NCI-H1694 treated with DMSO at 0.1 percent for 48 hours (cell line): Measurements from ENCODE around the gene PINK1.
"Not testable (repeated sequence)": the region's sequence is repeated elsewhere in the genome, so short reads cannot be mapped to it uniquely, and the experiment has no call there.

ENCODE experiments used
- DNase-seq: peaks from one replicate; lab custom pipeline; 2025; lab: John Stamatoyannopoulos, UW

Gene PINK1

DNA sequence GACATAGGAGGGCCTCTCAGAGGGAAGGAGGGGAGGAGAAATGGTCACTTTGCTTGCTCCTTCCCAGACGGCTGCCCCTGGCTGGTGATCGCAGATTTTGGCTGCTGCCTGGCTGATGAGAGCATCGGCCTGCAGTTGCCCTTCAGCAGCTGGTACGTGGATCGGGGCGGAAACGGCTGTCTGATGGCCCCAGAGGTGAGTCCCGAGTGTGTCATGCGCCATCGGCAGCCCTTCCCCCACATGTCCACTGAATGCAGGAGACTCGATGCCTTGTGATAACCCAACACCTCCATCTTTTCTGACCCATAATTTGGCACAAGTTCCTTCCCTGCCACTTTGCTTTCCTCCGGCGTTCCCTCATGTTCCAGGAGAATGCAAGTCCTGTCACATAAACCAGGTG is 15.2 kb downstream of the PINK1 start:
- DNase-seq = no peak

DNA sequence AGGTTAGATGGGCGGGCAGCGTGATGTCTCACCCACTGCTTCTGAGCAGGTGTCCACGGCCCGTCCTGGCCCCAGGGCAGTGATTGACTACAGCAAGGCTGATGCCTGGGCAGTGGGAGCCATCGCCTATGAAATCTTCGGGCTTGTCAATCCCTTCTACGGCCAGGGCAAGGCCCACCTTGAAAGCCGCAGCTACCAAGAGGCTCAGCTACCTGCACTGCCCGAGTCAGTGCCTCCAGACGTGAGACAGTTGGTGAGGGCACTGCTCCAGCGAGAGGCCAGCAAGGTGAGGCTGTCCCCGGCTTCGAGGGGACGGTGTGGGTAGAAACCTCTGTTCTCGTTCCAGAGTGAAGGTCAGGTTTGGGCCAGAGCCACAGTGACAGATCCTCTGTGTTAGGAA is 15.7 kb downstream of the PINK1 start:
- DNase-seq = no peak

DNA sequence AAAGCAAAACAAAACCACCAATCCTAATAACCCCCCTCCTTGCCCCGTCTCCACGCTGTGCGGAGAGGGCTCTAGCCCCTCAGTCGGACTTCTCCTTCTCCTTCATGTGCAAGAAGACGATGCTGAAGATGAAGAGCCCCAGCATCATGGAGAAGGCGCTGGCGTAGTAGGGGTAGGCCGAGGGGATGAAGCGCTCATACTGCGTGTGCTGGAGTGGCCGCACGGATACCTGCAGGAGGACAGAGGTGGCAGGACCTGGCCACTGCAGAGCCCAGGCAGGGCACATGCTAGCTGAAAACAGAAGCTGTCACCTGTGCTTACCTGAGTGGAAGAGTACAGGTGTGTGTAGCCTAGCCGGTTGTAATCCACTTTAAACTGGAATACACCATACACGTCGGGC is 19.0 kb downstream of the PINK1 start:
- DNase-seq = no peak

DNA sequence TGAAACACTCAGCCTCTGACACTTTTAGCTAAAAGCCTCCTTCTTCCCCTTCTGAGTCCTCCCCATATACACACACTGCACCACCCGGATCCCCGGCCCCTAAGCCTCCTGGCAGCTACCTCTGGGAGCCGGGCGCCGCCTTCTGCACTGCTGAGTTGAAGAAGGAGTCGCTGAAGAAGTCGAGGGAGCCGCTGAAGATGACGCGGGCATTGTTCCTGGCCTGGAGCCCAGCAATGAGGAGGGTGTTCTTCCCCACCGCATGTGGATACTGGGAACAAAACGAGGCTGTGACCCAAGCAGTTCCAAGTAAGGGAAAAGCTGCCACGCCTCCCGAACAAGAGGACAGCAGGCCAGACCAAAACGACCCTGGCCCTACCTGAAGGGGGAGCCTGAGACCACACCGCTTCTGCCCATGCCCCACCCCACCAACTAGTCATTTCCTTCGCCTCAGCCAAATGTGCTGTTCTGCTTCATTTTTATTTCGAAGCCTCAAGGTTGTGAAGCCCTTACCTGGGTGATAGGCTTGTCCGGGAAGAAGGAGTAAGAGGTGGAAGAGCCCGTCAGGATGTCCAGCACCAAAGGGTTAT is 20.9 kb downstream of the PINK1 start:
- no peak for DNase-seq

DNA sequence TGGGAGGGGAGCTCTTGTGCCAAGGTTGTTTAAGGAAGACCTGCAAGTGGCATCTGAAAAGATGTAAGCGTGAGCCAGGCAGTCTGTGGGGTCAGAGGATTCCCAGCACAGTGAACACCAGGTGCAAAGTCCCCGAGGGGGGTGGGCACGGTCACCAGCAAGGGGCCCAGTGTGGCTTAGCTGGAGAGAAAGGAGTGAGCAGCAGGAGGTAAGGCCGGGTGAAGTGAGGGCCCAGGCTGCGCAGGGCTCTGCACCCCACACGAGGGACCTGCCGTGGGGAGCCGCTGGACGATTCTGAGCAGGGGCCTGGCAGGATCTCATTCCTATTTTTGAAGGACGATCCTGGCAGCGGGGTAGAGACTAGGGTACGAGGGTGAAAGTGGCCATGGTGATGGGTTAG is 23.8 kb downstream of the PINK1 start:
- DNase-seq = no peak

DNA sequence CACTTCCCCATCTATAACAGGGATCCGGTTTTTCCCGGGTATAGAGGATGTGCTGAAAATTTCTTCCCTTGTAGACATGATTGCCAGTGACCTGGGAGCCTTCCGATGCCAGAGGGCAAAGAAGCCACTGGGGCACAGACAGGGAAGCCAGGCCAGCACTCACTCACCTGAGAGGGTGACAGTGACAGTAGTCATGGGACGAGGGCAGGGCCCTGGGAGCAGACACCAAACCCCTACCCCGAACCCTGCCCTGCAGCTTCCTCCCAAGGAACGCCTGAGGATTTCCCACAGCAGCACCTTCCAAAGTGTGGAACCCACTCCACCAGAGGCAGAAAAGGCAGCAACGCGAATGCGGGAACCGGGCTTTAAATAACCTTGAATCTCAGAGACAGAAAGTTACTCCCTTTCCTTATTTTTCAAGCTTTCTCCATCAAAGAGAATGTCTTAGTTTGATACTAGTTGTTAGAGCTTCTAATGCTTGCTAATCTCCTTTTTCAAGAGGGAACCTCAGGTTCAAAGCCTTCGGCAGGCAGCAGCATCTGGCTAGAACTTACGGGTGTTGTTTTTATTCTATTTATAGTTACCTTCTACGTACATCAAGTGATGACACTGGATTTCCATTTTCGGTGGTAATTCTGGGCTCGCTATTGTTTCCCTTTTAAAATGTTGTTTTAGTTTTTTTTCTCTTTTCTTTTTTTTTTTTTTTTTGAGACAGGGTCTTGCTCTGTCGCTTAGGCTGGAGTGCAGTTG is 25.1 kb downstream of the PINK1 start:
- DNase-seq = no peak

DNA sequence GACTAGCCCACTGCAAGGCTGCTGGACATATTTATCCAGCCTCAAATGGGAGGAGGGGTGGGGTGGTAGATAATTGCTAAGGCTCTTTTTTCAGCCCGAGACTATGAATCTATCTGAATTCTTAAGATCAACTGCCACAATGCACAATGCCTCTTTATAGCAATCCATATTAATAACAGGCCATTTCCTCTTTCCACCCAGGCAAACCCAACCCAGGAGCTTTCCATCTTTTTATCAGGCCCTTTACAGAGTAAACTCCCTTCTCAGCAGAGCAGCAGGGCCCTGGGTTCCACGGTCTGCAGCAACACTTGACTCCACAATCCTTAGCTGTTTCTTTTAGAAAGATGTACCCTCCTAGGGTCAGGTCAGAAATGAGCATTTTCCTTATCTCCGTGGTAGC is 27.1 kb downstream of the PINK1 start:
- no peak for DNase-seq

DNA sequence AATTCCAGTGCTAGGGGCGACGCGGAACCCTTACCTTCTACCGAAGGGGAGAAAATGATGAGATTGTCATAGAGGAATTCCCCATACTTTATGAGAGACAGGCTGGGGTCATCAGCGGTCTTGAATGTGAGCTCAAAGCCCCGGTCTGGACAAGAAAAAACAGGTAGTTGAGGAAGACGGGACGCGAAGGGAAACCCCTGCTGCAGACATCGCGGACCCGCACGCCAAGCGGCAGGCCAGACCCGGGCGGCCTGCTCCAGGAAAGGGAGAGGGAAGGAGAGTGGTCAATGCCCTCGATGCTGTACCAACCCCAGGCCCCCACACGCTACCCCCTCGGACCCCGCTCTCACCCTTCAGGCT is 27.6 kb downstream of the PINK1 start:
- no peak for DNase-seq

DNA sequence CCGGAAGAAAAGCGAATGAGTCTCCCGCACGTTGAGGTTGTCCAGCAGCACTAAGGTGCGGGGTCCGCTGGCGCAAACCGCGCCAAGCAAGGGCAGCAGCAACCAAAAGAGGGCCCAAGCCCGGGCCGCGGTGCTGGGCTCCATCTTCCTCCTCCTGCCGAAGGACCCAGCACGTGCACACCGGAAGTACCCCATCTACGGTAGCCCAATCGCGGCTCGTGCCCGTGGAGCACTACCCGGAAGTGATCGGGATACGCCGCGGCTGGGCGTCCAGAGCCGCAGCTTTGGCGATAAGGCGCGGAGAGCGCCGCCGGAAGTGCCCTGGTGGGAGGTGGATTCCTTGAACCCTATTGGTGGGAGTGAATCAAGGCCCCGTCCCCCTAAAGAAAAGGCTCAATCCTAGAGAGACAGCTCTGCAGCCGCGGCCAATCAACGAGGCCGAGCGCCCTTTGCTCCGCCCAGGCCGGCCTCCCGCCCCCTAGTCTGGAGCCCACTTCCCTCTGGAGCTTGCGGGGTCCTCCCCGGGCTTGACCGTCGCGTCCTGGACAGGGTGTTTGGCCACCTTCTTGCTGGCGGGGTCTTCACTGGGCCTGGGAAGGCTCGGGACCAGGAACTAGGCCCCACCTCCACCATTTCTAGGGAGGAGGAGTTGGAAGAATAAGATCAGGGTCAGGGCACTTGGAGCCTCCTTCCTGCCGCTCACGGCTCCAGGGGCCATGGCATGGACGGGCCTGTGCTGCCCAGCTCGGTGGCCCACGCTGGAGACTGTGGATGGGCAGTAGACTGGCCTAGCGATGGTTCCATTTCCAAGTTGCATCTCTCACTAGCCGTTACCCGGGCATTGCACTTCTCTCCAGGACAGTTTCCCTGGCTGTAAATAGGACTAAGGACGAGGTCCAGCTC is 28.2 kb downstream of the PINK1 start, which contains the start of gene DDOST:
Gene DDOST (minus strand): TSS at position 163 of the 903 bp plus-strand sequence. CDS start 19 bp downstream, at position 144.
- peak; percentile 96 for DNase-seq

DNA sequence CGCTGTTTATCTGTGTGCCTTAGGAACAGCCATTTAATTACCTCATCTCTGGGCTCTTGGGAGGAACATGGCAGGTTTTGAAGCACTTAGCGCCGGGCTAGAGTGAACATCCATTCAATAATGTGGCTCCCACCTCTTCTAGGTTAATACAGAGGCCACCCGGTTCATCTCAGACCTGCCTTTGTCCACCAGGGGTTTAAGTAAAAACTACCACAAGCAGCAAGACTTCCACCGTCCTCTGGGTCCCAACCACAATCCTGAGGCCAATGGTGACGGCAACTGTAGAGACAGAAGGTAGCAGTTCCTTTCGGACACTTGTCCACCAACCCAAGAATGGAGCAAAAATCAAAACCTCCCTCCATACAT is 28.8 kb downstream of the PINK1 start:
- DNase-seq = no peak

DNA sequence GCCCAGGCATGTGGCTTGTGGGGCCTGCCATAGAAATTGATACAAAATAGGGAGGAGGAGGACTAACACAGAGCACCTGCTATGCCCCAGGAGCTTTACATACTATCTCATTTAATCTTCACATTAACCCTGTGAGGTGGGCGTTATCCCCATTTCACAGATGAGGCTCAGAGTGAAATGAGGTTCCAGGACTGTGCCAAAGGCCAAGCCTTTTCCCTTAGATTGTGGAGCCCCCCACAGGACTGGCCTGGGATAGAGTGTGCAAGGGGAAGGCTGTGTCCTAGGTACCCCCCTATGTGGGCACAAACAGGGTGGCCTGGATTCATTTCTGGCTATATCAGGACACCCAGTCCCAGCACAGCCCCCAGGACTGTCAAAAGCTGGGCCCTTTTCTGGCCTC is 30.1 kb downstream of the PINK1 start:
- no peak for DNase-seq

DNA sequence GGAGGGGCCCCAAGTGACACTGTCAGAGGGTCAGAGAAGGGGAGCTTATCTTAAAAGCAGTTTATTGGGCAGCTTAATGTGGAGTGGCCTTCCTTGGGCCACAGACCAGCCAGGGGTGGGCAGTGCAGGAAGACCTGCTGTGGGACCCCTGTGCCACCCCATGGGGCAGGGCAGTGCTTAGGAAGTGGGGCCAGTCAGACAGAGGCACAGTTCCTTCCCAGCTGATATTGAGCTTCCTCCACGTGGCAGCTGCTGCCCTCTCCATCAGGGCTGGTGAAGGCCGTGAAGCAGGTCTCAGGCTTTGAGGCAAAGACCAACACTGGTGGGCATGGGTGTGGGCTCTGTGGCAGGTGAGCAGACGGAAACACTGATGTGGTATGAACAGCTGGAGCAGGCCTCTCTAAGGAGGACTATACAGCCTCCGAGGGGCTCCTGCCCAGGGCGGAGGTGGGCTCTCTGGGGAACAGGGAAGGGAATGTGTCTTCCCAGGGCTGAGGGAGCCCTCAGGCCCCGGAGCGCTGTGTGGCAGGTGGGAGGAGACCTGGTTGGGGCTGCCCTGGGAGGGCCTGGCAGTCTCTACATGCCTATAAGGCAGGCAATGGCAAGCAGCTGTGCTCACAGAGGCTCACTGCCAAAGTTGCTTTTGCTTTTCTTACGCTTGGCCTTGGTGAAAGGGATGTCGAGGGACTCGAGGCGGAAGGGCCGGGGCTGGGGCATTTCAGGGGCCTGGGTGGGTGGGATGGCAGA is 30.9 kb downstream of the PINK1 start:
- no peak for DNase-seq

DNA sequence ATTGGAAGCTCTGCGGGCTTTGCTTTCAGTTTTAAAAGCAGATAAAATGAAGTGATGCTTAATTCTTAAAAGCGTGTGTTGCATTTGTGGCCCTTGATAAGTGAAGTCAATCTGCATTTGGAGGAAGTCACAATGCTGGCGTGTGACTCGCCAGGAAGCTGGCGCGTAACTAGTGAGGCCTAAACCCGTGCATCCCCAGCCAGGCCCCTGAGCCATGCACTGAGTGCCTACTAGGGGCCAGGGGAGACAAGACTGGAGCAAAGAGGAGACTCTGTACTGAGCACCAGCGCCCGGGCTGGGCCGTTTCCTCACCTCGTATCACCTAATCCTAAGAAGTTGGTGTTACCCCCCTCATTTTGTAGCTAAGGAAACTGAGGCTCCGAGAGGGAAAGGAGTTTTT is 32.5 kb downstream of the PINK1 start:
- DNase-seq = no peak

DNA sequence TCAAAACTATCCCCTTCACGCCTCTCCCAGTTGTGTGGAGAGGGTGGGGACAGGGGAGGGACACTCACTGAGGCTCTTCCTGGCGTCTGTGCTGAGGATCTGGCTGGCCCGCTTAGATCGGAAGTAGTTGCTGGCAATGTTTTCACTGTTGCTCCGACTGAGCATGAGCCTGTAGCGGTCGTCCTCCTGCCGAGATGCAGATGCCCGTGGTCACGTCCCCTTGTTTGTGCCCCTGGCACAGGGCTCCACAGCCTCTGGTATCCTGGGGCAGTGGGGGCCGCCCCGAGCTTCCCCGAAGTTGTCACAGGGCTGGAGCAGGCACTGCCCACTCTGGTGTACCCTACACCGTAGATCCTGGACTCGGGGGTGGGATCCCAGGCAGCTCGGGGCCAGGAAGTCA is 32.9 kb downstream of the PINK1 start:
- no peak for DNase-seq

DNA sequence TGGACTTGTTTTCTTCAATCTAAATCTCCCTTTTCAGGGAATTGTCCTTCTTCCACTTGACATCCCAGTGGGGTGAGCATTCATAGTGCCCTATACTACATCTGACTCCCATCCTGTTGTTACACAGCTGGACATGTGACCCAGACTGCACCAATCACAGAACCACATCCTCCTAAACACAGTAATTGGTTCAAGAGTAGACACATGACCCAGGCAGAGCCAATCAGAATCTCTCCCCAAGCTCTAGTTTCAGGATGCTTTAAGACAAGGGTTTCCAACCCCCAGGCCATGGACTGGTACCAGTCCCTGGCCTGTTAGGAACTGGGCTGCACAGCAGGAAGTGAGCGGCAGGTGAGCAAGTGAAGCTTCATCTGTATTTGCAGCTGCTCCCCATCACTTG is 33.5 kb downstream of the PINK1 start:
- no peak for DNase-seq

DNA sequence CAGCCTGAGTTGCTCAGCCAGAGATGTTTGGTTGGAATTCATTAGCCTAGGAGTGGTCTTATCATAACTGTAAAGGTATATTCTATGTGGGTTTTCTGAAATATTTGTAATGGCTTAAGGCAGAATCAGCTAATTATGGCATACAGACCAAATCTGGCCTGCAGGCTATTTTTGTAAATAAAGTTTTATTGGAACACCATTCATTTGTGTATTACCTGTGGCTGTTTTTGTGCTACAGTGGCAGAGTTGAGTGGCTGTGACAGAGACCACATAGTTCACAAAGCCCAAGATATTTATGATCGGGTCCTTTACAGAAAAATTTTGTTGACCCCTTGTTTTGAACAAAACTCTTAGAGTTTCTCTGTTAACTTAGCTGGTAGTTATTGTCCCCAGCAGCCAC is 35.3 kb downstream of the PINK1 start:
- no peak for DNase-seq

DNA sequence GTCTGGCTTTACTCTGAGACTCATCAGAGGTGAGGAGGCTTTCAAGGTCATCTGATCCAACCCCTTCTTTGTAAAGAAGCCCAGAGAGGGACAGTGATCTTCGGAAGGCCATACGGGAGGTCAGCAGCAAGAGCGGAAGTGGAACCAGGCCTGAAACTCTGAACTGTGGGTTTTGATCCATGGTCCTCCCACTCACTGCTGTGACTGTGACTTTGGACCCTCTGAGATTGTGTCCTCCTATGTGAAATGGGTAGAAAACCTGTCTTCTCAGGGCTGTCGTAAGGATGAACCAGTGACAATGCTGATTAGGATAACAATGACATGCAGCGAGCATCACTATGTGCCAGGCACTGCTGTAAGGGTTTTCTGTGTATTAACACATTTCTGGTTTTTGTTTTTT is 37.7 kb downstream of the PINK1 start:
- no peak for DNase-seq

DNA sequence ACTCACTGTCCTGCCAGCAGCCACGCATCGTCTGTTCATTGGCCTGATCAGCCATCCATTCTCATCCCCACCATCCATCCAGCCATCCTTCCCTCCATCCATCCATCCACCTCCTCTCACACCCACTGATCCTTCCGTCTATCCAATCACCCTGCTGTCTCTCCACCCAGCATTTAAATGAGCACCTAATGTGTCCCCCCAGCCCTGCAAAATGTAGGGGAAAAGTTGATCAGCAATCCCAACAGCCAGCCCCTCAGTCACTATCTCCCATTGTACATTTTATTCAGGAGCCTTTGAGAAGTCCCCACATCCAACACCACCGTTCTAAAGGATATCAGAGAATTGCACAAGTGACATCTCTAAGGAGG is 39.0 kb downstream of the PINK1 start:
- no peak for DNase-seq

DNA sequence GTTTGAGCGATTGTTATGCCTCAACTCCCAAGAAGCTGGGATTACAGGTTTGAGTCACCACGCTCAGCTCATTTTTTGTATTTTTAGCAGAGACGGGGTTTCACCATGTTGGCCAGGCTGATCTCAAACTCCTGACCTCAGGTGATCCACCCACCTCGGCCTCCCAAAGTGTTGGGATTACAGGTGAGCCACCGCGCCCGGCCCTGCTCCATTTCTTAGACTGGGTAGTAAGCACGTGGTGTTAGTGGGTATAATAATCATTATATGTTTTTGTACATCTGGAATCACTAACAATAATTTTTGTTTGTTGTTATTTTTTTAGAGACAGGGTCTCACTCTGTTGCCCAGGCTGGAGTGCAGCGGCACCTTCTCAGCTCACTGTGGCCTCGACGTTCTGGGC is 40.4 kb downstream of the PINK1 start:
- DNase-seq = not testable (repeated sequence)

DNA sequence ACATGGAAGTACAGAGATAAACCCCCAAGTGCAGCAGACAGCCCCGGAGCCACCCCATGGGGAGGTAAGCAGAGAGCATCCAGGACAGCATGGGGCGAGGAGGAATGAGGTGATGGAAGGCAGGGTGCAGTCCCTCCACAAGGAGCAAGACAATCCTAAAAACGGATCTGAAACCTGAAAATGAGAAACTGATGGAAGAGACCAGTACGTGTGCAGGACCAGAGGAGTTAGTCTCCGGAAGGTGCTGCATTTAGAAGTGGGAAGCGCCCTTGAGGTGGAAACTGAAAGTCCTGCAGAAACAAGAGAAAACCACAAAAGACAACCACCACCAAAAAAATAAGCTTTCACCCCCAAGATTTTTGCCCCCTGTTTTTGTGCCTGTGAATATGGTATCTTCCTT is 45.3 kb downstream of the PINK1 start:
- DNase-seq = no peak

DNA sequence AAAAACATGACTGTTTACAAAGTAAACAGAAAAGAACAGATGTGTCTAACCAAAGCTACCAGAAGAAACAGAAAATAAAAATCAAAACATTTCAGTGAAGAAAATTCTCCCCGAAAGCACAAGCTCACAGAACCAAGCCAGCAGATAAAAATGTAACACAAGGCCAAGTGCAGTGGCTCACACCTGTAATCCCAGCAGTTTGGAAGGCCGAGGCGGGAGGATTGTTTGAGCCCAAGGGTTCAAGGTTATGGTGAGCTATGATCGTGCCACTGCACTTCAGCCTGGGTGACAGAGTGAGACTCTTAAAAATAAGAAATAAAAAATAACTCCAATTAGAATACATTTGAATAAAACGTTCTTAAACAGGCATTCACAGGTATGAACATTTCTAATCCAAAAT is 47.0 kb downstream of the PINK1 start:
- no peak for DNase-seq

DNA sequence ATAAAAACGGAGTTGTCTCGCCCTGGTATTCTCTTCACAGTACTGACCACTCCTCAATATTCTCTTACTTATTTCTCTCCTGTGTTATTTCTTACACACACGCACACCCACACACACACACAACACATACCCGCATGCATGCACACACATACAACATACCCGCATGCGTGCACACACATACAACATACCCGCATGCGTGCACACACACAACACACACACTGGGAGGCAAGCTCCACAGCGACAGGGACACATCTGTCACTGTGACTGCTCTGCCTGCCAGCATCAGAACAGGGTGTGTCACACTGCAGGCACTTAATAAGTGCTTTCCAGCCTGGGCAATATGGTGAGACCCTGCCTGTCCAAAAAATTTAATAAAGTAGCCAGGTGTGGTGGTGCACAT is 48.7 kb downstream of the PINK1 start:
- no peak for DNase-seq
